Left kidney (tissue), 2 donors: ENCODE results near the gene HORMAD2. TPM values are rescaled to one million over a fixed set of nuclear protein-coding genes. Genes with fewer than 3 reads are reported as not detected.
"Not testable (repeated sequence)": the region's sequence is repeated elsewhere in the genome, so short reads cannot be mapped to it uniquely, and the experiment has no call there.

Source experiments
- DNase-seq: peaks from one replicate; pipeline ENCODE4 v3.0.0-alpha.2; 2013
- polyA plus RNA-seq: library from polyadenylated mRNA; unstranded; fragments of 120-200 nt; gene quantifications from one replicate; pipeline ENCODE4 v1.2.1, GENCODE V29; 2013; ENCODE audit not compliant: insufficient read length

The HORMAD2 gene
- polyA plus RNA-seq, 1 donor, result not detected

DNA sequence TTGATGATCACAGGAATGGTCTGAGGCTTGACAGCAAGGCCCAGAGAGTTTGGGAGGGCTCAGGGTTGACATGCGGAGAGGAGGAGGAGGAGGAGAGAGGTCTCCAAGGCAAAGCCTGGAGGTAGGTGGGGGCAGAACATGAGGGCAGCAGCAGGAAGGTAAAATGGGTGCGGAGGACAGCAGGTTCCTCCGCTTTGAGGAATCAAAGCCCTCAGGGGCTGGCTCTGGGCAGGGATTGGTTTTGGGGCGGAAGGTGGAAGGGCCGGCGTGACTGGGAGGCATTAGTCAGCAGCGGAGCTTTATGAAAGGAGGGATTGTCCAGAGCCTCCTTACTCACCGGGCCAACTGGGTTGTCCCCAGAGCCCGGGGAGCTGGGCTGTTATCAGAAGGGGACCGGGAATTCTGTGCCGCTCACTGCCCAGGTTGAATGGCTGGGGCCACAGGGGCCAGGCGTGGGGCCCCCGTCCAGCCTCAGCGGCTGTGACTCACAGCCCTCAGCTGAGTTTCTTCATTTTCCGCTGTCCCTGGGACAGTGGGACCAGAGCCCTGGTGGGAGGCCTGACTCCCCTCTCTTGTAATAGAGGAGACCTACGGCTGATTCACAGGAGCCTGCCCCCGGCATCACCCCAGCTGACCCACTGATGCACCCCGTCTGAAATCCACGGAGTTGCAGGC lies 130.1 kb downstream of the HORMAD2 start:
- no peak for DNase-seq

DNA sequence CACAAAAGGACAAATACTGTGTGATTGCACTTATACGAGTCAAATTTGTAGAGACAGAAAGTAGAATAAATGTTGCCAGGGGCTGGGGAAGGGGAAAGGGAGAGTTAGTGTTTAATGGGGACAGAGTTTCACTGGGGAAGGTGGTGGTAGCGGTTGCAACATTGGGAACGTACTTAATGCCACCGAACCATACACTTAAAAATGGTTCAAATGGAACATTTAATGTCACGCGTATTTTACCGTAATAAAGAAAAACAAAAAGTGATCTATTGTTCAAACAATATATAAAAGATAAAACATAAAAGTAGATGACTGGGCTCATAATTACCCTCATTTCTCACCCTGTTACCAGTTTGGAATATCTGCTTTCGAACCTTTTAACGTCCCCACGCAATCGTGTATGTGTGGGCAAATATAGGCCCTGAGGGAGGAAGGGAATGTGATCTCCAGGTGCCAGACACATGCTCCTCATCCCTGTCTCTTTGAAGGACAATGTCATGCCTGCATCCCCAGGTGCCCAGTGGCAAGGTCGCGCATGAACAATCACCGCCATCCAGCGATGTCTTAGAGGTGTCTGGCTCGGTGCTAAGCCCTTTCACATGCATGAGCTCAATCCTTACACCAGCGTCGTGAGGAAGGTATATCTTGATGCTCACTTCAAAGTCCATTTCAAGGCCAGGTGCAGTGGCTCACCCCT lies 131.0 kb downstream of the HORMAD2 start:
- no peak for DNase-seq

DNA sequence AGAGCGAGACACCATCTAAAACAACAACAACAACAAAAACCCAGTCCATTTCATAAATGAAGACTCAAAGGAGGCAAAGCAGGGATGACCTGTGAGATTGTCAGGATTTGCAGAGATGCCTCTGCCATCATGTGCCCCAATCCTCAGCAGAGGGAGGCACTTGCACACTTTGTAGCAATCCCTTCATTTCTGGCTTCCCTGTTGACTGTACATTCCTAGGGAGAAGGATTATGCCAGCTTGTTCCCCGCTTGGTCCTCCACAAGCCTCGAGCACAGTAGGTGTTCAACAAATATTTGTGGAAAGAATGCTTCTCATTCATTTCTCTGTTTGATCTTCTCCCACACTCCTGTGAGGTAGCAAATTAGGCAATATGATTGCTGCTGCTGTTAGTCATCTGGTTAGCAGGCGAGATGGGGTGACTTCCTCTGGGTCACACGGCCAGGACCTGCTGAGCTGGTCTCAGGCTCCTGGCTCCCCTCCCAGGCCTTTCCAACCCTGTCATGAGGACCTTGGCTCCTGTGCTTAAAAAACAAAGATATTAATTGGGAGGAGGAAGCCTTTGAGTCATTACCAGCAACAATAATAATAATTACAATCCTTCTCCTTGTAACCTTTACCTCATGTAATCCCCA lies 132.2 kb downstream of the HORMAD2 start:
- DNase-seq, result no peak

DNA sequence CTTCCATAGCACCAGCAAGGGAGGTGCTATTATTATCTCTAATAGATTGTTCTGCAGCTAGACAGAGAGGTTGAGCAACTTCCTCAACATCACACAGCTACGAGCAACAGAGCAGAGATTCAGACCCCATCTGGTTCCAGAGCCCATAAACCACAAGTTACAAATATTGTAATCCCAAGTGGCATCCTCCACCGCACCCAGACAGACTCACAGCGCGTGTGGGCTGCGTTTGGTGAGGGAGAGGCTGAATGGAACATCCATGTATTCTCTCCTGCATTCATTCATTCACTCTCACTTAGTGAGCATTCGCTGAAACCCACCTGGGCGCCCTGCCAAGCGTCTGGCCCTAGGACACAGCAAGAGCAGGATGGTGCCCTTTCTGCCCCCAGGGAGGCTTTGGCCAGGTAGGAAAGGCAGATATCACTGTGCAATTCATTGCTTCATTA lies 132.8 kb downstream of the HORMAD2 start:
- no peak for DNase-seq

DNA sequence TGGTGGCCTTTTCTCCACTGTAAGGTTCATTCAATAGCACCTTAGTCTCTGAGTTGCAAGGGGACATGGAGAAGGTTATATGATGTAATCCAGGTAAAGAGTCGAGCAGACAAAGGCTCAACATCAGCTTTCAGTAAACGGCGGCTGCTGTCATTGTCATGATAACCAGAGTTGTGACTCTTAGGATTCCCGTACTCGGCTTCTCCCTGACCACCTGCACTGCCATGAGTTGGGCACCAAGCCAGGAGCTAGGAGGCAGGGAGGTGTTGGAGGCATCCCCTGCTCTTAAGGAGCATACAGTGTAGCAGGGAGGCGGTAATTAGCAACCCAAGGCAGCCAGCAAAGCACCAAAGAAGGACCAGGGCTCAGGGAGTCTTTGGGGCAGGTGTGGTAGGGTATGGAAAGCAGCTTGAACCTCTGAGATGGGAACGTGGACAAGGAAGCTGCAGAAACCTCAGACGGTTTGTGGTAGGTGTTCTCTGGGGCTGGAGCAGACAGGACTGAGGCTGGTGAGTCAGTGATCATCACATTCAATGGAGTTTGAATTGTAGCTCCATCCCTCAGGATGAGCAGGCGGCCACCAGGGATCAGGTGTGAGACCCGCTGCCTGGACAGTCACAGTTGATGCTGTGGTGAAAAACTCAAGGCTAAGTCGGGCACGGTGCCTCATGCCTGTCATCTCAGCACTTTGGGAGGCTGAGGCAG lies 134.6 kb downstream of the HORMAD2 start:
- no peak for DNase-seq

DNA sequence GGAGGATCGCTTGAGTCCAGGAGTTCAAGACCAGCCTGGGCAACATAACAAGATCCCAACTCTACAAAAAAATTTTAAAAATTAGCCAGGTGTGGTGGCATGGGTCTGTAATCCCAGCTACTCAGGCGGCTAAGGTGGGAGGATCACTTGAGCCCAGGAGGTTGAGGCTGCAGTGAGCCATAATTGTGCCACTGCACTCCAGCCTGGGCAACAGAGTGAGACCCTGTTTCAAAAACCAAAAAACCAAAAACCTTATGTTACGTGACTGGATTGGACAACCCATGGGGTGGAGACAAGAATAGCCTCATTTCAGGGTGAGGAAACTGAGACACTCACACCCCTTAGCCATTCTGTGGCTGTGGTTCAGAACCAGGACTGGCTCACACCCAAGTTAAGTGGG lies 136.0 kb downstream of the HORMAD2 start:
- DNase-seq, result not testable (repeated sequence)

DNA sequence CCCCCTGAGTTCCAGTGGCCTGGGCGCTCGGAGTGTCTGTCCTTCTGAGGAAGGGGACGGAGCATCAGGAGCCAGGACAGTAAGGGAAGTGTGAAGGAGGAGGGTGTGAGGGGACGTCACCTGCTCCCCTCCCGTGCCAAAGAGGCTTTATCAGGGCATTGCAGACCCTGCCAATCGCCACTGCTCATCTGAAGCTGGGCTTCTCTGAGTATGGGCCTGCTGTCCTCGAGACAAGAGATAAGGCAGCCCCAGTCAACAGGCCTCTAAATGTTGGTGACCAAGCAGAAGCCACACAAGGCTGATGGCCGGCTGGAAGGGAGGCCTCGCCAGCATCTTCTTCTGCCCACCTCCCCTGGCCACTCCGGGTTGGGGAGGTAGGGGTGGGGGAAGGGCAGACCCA lies 136.4 kb downstream of the HORMAD2 start:
- DNase-seq, result no peak

DNA sequence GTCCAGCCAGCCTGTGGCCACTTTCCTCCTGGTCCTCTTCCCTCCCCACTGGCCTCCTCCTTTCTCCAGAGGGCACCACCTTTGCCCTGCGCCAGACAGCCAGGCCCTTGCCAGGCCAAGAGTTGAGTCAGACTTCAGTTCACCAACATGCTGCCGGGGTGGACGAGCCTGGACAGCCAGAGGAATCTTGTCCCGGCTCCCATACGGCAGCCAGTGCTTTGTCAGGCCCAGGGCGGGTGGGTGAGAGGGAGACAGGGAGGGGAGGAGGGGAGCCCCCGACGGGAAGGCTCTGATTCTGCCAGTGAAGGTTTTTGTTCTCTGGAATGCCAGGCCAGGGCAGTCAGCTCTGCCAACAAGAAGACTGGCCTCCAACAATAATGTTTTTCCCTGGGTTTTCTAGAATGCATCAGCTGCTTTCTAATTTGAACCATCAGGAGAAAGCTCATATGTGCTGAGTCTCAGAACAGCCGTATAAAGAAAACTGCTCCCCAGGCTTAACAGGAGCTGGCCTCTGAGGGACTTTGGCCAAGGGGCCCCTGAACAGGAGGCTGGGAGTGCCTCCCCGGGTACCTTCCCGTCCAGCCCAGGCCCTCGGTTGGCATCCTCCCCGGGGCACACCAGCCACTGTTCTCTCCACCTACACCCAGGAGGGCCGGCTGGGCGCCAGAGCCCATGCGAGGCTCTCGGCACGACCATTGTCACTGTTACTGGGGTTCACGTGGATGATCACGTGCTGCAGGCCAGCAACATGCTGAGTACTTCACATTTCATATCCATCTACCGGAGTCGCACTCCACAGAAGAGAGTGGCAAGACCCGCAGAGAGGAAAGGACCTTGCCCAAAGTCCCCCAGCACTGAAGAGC lies 137.7 kb downstream of the HORMAD2 start:
- DNase-seq, result no peak

DNA sequence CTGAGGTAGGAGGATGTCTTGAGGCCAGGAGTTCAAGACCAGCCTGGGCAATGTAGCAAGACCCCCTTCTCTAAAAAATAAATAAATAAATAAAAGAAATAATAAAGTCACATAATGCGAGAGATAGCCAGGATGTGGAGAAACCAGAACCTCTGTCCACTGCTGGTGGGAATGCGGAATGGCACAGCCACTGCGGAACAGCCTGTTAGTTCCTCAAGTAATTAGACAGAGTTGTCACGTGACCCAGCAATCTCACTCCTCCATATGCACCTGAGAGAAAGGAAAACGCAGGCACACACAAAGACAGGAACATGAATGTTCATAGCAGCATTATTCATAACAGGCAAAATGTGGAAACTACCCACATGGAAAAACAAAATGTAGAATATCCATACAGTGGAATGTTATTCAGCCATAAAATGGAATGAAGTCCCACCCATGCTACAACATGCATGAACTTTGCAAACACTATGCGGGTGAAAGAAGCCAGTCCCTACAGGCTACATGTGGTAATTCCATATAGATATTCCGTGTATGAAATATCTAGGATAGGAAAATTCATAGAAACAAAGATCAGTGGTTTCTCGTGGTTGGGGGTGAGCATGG lies 138.9 kb downstream of the HORMAD2 start:
- DNase-seq, result no peak

DNA sequence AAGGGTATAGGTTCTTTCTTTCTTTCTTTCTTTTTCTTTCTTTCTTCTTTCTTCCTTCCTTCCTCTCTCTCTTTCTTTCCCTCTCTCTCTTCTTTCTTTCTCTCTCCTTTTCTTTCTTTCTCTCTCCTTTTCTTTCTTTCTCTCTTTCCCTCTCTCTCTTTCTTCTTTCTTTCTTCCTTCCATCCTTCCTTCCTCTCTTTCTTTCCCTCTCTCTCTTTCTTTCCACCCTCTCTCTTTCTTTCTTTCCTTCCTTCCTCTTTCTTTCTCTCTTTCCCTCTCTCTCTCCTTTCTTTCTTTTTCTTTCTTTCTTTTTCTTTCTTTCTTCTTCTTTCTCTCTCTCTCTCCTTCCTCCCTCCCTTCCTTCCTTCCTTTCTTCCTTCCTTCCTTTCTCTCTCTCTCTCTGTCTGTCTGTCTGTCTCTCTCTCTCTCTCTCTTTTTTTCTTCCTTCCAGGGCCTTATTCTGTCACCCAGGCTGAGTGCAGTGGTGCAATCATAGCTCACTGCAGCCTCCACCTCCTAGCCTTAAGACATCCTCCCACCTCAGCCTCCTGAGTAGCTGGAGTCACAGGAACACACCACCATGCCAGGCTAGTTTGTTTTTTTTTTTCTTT lies 139.5 kb downstream of the HORMAD2 start:
- no peak for DNase-seq

DNA sequence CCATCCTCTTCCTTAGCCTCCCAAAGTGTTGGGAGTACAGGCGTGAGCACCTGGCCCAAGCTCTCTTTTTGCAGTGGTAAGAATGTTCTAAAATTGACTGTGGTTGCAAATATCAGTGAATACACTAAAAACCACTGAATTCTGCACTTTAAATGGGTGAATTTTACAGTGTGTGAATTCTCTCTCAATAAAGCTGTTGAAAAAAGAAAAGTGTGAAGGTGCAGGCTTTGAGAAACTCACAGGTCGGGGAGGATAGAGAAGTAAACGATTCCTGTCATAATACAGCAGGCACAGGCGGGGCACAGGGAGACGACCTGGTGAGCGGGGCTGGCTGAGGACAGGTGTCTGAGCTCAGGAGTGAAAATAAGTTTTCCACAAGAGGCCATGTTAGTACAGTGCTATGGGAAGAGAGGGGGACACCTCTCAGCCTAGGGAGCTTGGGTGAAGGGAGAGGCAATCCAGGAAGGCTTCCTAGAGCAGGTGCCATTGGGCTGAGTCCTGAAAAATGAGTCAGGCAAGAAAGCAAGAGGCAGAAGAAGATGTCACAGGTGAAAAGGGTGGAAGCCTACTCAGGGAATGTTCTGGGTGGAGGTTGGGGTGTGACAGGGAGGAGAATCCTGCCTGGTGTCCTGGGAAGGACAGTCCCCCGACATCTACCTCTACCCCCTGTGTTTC lies 140.2 kb downstream of the HORMAD2 start:
- DNase-seq, result no peak

DNA sequence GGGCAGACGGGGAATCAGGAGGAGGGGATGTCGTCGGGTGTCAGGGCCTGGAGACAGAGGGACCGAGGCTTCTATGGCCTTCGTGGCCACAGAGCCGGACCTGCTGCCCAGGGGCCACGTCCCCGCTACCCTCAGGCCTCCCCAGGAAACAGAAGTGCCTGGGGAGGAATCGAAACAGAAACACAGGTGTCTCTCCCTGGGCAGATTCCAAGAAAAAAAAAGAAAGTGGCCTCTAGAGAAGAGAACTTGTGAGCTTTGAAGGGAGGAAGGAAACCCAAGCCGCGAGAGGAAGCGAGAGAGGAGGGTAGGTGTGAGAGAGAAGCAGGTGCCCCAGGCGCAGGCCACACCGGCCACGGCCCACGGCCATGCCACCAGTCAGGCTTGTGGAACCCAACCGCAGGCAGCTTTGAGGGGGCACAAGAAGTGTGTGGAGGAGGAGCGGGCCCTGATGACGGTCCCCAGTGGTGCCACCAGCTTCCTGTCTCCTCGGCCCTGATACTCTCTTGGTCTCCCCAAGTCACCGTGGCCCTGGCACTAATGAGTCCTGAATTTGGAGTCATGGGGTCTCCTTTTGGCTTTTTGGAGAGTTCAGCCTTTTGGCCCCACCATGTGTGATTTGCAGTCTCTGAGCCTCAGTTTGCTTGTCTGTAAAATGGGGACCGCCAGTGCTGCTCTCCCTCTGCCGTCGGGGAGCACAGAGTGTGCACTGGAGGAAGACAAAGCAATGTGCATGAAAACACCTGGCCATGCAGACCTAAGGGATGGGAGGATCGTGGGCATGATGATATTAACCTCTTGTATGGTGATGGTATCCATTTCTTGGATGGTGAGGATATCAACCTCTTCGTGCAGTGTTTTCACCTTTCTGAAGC lies 141.1 kb downstream of the HORMAD2 start:
- no peak for DNase-seq

DNA sequence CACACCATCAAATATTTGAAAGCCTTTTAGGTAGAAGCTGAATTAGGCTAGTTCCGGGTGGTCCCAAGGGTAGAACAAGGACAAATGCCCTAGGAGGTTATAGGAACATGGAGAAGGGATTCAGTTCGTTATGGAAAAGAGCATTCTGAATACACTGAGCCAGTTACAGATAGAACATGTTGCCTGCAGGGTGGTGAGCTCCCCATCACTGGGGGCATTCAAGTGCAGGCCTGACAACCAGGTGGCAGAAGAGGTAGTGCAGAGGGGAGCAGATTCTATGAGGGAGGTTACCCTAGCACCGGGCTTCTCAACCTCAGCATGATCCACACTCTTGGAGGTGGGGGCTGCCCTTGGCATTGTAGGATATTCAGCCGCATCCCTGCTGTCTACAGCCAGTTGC lies 142.1 kb downstream of the HORMAD2 start:
- DNase-seq, result no peak

DNA sequence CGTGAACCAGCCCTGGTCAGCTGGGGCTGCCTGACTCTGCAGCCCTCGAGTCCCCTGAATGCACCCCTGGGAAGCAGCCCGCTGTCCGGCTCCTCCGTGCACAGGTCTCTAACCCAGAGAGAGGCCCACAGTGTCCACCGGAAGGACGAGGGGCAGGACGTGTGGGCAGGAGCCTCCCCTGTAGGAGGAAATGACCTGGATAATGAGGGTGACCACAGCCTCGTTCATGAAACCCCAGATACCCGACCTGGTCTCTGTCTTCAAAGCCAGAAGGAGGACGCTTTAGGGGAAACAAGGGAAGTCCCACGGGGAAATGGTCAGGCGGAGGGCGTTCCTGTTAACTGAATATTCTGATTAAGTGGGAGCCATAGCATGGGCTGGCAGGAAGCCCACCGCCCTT lies 143.0 kb downstream of the HORMAD2 start:
- no peak for DNase-seq

DNA sequence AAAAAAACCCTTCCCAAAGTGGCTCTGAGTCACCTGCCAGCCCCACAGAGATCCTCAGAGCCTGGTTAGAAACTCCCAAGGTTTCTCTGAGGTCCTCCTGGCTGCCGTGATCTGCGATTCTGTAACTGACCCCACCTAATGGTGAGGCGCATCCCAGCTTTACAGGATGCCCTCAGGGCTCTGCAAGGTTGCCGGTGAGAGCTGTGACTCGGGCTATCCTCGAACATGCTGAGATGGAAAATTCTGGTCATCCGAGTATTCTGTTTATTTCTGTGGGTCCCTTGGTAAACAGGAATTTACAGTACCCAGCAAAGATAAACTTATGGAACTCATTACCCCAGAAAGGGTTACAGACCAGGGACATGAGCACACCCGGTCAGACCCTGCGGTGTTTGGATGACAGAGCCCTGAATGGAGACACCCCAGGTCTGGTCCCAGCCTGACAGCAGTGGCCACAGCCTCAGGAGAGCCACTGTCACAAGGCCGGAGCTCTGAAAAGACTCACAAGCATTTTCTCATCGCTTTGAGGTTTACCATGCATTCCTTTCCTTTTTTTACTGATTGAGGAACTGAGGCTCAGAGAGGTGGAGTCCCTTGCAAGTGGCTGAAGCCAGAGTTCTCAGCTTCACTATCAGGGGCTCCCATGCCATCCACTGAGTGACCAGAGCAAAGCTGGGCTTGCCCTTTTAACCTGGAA lies 144.0 kb downstream of the HORMAD2 start:
- no peak for DNase-seq

DNA sequence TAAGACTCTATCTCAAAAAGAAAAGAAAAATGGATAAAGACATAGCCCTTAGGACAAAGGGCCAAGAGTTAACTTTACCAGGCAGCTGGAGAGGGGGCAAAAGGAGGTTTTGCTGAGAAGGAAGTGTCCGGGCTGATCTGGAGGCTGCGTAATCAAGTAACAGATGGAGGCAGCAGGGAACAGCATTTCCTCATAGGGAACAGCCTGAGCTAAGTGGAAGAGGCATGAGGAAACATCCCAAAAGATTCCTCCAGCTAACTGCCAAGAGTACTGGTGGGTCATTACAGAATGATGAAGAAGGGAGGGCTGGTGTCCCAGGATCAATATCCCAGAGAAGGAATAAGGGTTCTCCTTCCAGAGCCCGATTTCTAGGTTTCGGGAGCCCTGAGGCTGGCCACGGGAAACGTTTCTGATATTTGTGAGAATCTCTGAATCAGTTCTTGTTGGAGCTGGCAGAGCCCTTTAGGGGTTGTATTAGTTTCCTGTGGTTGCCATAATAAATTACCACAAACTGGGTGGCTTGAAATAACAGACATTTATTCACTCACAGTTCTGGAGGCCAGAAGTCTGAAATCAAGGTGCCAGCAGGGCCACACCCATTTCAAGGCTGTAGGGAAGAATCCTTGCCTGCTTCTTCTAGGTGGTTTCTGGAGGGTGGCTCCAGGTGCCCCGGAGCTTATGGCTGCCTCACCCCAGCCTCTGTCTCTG lies 145.1 kb downstream of the HORMAD2 start:
- no peak for DNase-seq

DNA sequence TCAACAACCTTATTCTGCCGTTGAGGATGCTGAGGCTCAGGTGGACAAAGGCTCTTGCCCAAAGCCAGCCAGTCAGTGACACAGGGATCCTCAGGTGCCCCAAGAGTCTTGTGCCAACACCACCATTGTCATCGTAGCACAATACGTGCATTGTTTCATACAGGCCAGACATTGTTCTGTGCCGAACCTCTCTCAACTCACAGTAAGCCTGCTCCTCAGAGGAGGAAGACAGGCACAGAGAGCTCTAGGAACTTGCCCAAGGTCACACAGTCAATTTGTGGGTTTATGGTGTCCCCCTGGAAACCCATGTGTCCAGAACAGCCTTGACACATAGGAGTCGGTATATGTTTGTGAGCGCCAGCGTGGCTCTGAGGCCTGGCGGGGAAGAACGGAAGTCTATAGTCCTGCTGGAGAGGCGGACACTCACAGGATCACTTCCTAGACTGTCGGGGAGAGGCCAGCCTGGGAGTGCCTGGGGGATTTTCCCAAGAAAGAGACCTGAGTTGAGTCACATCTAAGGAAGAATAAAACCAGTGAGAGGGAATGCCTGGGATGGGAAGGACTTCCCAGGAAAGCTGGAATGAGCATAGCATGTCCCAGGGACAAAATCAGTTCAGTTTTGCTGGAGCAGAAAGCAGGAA lies 146.0 kb downstream of the HORMAD2 start:
- DNase-seq, result no peak
